HG03095 (cell line): ENCODE measurements around the gene GPR3.
A peak's percentile ranks its signal among the peaks of the same experiment; 100 is the strongest.

Source experiments
- ATAC-seq: cut with Tn5 transposase; IDR thresholded peaks from one replicate; pipeline ENCODE4 v1.9.1; 2021; ENCODE audit warnings: moderate library complexity; ENCODE audit not compliant: unreplicated experiment

Gene GPR3, protein sequence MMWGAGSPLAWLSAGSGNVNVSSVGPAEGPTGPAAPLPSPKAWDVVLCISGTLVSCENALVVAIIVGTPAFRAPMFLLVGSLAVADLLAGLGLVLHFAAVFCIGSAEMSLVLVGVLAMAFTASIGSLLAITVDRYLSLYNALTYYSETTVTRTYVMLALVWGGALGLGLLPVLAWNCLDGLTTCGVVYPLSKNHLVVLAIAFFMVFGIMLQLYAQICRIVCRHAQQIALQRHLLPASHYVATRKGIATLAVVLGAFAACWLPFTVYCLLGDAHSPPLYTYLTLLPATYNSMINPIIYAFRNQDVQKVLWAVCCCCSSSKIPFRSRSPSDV

DNA sequence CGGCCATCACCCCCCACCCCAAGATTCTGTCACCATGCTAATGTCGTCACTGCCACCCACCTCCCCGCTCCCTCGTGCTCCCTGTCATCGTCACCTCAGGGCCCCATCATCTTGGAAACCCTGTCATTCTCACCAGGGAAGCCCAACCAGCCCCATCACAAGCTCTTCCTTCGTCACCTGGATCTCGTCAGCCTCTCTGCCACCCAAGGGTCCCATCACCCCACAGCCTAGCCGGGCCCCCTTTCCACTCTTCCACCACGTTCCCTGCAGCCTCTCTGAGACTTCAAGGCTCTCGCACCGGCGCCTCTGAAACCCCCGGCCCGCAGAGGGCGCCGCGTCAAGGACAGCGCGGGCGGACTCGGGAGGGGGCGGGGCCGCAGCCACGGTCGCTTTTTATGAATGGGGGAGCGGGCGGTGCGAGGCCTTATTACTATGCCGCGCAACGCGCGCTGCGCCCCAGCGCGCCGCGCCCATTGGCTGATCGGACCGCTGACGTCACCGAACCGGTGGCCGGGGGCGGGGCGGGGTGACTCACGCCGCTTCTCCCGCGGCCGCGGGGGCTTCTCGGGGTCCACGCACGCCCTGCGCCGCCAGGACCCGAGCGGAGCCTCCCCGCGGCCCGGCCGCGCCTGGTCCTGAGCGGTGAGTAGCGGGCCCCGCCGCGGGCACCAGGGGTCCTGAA is at the start of gene GPR3:
Gene GPR3, plus strand, starts transcription at position 527 of the 682 bp plus-strand sequence. CDS start 1,177 bp downstream, outside the sequence.
- ATAC-seq, result peak; percentile 55

DNA sequence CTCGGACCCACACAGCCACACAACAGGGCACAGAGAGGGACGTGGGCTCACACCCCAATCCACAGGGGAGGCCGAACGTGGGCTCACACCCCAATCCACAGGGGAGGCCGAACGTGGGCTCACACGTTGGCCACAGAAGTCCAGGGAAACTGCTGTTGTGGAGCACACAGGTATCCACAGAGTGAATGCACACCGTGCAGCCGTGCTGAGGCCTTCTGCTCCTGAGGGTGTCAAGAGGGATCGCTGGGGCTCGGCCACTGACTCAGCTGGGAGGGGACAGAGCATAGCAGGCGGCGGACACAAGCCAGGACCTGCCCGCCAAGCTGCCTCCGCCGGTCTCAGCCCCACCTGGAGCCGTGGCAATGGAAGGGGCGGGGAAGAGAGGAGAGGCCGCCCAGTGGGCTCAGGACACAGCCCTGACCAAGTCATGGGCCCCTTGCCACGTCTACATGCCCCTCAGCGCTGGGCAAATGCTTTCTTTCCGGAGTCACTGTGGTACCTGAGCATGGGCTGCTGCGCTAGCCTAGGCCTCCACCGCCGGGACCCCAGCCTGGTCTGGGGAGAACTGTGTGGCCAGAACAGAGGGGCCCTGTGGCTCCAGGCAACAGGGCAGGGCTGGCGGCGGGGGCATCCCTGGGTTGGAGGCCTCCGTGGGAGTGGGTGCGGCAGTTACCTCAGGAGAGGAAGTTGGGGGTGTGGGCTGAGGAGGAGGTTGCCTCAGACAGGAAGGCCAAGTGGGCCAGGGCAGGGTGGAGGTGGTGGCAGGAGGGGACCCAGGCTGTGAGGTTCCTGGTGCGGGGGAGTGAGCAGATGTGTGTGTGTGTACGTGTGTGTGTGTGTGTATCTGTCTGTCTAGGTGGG is 49.4 kb upstream of the GPR3 start:
- no peak for ATAC-seq

DNA sequence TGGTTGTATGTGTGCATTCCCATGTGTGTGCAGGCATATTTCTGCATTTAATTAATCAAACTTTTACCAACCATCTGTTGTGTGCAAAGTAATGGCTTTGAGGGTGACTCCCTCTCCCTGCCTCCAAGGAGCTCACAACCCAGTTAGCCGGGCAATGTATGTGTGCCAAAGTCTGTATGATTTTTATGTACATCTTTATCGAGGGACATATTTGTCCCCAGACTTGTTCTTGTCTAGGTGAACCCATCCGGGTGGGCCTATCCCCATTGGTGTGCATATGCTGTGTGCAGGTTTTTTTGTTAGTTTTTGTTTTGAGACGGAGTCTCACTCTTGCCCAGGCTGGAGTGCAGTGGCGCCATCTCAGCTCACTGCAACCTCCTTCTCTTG is 48.8 kb upstream of the GPR3 start:
- no peak for ATAC-seq

DNA sequence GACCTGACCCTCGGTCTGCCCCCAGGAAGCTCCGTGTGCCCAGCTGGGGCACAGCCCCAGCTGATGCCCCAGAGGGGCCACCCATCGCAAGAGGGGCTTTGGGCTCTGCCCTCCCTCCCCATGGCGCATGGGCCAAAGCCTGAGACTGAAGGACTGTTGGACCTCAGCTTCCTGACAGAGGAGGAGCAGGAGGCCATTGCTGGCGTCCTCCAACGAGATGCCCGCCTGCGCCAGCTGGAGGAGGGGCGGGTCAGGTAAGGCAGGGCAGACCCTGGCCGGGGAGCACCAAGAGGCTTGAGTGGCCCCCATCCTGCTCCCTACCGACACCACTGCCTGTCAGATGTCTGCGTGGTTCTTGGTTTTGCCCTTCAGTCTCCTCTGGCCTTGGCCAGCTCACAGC is 47.1 kb upstream of the GPR3 start:
- no peak for ATAC-seq

DNA sequence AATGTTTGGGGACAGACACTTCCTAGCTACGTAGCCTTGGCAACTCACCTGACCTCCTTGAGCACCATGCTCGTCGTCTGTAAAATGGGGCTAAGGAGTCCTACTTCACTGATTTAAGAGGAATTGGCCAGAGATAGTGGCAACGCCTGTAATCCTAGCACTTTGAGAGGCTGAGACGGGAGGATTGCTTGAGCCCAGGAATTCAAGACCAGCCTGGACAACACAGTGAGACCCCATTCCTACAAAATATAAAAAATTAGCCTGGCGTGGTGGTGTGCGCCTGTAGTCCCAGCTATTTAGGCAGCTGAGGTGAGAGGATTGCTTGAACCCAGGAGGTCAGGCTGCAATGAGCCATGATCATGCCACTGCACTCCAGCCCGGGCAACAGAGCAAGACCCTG is 46.1 kb upstream of the GPR3 start:
- ATAC-seq, result no peak

DNA sequence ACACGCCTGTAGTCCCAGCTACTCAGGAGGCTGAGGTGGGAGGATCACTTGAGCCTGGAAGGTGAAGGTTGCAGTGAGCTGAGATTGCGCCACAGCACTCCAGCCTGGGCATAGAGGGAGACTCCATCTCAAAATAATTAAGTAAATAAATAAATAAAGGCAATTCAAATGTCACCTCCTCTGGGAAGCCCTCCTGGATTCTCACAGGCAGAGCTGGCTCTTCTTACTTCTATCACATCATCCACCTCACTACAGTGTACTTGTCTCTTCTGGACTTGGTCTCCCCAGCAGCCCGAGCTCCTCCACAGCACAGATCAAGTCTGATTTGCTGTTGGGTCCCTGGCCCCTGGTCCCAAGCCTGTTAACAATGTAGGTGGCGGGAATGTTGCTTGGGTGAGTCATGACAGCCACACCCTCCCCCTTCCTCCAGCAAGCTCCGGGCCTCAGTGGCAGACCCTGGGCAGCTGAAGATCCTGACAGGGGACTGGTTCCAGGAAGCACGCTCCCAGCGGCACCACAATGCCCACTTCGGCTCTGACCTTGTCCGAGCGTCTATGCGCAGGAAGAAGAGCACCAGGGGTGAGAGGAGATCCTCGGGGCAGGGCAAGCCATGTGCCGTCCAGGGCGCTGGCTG is 45.3 kb upstream of the GPR3 start:
- no peak for ATAC-seq

DNA sequence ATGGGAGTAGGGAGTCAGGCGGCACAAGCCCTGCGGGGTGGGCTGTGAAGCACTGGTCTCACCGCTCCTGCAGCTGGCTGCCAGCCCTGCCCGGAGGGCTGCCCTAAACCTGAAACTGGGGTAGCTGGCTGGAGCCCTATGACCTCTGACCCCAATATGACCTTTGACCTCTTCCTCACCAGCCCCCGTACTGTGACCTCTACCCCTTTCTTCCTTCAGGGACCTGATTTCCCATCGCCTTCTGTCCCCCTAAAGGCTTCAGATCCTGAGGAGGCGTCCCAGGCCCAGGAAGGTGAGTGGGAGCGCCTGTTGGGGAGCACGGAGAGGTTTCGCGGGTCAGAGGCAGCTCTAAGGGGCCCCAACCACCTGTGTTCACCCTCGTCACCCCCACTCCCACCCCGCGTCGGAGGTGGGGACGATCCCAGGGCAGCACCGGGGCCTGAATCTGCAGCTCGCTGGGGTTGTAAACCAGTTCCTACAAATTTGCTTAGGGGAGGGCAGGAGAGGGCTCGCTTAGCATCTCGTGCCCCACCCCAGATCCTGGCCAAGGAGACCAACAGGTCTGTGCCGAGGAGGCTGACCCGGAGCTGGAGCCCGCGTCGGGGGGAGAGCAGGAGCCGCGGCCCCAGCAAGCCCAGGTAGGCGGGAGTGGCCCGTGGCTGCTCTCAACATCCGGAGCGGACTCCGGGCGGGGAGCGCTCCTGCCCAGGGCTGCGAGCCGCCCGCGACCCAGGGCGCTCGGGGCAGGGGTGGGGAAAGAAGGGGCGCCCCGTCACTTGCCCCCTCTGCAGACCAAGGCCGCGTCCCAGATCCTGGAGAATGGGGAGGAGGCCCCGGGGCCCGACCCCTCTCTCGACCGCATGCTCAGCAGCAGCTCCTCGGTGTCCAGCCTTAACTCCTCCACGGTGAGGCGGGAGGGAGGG is 43.3 kb upstream of the GPR3 start:
- ATAC-seq, result no peak

DNA sequence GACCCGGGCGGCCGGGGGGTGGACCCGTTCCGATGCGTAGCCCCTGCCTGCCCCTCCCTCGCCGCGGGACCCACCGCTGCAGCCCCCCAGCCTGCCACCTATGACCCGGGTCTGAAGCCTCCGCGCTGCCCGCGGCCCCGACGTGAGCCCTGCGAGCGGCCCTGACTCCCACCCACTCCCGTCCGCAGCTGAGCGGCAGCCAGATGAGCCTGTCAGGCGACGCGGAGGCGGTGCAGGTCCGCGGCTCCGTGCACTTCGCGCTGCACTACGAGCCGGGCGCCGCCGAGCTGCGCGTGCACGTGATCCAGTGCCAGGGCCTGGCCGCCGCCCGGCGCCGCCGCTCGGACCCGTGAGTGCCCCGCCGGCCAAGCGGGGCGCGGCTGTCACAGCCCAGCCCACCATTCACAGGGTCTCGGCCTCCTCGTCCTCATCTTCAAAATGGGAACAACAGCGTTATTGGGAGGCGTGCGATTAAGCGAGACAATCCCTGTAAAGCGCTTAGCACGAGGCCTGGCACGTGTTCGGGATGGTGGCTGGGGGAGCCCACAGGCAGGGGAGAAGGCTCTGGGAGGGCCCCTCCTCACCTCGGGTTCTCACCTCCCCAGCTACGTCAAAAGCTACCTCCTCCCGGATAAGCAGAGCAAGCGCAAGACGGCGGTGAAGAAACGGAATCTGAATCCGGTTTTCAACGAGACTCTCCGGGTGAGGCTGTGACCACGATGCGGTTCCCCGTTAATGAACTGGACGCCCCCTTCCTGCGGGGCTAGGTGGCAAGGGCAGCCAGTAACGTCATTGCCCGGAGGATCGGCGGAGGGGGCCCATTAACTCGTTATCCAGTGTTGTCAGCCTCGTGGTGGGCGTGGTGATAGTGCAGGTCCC is 42.4 kb upstream of the GPR3 start:
- ATAC-seq, result no peak

DNA sequence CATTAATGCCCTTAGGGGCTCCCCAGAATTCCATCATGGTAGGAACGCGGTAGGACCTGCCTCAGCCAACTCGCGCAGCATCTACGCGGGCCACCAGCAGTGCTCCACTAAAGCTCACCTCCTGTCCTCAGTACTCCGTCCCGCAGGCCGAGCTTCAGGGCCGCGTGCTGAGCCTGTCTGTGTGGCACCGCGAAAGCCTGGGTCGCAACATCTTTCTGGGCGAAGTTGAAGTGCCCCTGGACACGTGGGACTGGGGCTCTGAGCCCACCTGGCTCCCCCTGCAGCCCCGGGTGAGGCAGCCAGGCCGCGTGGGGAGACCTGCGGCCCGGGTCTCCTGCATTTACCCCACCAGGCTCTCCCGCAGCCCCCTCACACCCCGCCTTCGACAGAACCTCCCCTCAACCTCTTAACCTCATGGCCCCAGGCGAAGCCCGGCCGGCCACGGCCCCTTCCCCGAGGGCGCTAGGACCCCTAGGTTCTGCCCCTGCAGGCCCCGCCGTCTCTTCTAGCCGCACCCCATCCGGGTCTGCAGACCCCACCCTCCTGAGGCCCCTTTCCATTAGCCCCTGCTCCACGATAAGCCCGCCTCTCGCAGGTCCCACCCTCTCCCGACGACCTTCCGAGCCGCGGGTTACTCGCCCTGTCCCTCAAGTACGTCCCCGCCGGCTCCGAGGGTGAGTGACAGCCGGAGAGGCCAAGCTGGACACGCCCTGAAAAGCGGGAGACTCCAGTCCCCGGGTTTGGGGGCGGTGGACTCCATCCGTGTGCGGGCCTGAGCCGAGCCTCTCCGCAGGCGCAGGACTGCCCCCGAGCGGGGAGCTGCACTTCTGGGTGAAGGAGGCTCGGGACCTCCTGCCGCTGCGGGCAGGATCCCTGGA is 41.5 kb upstream of the GPR3 start:
- ATAC-seq, result no peak

DNA sequence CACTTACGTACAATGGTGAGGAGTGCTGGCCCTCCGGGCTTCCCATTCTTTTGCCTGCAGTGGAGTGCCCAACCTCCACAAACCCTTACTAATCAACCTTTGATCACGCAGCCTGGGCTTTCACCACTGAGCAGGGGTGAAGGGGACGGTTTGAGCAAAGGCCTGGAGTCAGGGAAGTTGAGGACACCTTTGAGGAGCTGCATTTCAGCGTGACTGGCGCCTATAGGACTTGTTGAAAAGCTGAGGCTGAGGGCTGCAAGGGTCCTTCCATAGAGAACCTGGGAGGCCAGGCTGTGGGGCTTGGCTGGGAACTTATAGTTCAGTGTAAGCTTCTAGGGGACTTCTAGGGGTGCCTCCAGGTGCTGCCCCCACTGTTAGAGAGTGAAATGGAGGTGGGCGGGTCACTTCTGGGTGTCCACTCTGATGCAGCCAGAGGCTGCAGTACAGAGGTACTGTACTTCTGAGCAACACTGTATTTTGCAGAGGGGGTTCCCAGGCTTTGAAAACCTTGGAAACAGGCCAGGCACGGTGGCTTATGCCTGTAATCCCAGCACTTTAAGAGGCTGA is 40.8 kb upstream of the GPR3 start:
- no peak for ATAC-seq

DNA sequence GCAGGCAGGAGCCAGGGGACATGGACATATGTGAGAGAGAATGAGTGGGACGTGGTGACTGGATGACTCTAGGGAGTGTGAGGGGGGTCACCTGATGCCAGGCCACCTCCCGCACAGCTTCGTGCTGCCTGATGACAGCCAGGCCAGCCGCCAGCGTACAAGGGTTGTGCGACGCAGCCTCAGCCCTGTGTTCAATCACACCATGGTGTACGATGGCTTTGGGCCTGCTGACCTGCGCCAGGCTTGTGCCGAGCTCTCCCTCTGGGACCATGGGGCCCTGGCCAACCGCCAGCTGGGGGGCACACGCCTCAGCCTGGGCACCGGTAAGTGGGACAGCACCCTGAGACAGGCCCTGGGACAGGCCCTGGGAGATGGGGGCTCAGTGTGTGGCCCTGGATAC is 39.3 kb upstream of the GPR3 start:
- ATAC-seq, result no peak

DNA sequence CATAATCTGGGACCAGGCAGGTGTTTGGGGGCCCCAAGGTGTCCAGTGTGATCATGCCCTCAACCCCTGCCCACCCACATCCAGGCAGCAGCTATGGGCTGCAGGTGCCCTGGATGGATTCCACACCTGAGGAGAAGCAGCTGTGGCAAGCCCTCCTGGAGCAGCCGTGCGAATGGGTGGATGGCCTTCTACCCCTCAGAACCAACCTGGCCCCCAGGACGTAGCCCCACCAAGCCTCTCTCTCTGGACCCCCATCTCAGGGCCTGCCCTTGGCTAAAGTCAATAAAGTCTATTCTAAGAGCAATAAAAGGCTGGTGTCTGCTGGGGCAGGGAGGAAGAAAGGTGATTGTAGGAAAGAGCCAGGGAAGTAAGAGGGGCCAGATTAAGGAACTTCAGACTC is 38.8 kb upstream of the GPR3 start:
- no peak for ATAC-seq

DNA sequence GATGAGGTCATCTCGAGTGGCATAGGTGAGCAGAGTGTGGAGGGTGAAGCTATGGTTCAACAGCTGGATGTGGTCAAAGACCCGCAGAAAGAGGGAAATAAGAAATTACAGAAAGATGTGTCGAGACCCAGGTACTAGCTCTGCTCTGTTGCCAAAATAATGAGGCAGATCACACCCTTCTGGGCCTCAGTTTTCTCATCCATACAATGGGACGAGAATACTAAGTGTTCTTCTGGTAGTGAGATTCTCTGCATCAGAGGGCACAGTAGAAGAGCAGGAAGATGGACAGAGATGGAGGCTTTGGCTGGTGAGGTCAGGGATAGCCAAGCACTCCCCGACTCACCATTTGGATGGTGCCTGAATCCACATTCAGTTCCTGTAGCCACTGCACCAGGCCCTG is 36.7 kb upstream of the GPR3 start:
- no peak for ATAC-seq

DNA sequence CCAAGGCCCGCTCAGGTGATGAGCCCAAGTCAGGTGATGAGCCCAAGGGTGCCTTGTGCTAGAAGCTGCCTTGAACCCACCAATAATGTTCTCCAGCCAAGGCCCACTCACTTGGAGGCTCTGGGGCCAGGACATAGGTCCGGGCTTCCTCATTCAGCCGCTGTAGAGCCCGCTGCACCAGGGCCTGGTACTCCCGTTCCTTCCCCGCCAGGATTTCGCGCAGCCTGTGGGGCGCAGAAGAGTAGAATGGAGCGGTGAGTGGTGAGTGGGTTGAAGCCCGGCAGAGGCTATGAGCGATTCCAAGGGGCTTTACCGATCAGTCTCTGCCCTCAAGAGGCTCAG is 36.2 kb upstream of the GPR3 start:
- ATAC-seq, result no peak

DNA sequence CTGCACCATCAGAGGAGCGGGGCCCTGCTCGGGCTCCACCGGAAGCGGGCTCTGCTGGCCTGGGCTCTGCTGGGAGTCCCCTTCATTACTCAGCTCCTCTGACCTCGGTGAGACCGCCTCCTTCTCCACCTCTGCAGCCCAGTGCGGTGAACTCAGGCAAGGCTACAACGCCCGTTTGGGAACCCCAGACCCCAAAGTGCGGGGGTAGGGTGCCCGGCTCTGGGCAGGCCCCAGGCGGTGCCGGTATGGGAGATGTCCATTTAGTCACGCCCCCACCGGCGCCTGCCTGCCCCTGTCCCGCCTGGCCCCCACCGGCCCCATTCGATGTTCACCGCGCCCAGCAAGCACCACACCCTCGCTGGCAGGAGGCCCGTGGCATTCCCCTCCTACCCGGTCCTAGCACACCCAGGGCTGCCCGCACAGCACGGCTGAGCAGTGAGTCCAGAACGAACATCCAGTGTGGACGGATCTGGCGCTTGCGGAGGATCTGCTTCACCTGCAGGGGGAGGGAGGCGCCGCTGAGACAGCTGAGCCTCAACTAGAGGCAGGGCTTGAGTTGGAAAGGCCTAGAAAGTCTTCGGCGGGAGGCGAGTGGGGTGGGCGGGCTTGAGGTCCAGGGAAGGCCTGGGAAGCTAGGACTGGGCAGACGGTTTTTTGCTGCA is 35.7 kb upstream of the GPR3 start:
- ATAC-seq, result no peak

DNA sequence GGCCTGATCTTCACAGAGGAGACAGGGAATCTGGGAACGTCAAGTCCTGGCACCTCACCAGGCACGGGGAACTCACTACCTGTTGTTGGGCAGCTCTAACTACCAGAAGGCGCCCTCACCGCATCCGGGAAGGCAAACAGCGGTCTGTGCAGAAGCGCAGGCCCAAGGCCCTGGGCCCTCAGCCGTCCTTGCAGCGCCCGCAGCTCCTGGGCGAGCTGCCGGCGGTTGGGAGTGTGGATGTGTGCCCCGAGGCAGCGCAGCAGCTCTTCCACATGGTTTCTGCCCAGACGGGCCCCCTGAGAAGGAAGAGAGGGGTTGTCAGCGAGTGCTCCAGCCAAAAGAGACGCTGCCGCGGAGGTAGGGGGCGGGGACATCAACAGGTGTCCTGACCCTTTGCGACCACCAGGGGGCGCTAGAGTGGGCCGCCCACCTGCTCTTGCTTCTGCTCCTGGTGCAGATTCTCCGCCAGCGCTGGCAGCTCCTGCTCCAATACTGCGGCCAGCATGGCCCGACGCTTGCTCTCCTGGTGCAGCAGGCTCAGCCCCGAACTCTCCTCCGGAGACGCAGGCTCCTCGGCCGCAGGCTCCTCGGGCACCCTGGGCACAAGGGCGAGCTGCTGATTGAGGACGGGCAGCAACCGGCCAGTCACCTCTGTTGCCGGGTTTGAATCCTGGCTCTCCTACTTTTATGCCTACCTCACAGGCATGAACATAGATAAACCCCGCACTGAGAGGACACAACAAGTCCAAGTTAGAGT is 35.0 kb upstream of the GPR3 start:
- ATAC-seq, result peak; percentile 50
